Dermis microvascular lymphatic vessel endothelial cell (primary cell): Measurements from ENCODE around the gene GPR37. TPM values are rescaled to one million over a fixed set of nuclear protein-coding genes. Genes with fewer than 3 reads are reported as not detected.

ENCODE experiments used
- DNase-seq, 2 donors: peaks; one replicate each; pipeline versions ENCODE4 v3.0.0 to v3.0.0-alpha.2; 2010; ENCODE audit warnings: low read depth in 2 of 2
- total RNA-seq: library from RNA; depleted of rRNA; stranded (reverse); fragments of >200 nt; gene quantifications from 2 replicates; pipeline ENCODE4 v1.2.1, GENCODE V29; 2014

GPR37 gene, protein sequence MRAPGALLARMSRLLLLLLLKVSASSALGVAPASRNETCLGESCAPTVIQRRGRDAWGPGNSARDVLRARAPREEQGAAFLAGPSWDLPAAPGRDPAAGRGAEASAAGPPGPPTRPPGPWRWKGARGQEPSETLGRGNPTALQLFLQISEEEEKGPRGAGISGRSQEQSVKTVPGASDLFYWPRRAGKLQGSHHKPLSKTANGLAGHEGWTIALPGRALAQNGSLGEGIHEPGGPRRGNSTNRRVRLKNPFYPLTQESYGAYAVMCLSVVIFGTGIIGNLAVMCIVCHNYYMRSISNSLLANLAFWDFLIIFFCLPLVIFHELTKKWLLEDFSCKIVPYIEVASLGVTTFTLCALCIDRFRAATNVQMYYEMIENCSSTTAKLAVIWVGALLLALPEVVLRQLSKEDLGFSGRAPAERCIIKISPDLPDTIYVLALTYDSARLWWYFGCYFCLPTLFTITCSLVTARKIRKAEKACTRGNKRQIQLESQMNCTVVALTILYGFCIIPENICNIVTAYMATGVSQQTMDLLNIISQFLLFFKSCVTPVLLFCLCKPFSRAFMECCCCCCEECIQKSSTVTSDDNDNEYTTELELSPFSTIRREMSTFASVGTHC
- 0.13 TPM in 2 replicates for total RNA-seq

DNA sequence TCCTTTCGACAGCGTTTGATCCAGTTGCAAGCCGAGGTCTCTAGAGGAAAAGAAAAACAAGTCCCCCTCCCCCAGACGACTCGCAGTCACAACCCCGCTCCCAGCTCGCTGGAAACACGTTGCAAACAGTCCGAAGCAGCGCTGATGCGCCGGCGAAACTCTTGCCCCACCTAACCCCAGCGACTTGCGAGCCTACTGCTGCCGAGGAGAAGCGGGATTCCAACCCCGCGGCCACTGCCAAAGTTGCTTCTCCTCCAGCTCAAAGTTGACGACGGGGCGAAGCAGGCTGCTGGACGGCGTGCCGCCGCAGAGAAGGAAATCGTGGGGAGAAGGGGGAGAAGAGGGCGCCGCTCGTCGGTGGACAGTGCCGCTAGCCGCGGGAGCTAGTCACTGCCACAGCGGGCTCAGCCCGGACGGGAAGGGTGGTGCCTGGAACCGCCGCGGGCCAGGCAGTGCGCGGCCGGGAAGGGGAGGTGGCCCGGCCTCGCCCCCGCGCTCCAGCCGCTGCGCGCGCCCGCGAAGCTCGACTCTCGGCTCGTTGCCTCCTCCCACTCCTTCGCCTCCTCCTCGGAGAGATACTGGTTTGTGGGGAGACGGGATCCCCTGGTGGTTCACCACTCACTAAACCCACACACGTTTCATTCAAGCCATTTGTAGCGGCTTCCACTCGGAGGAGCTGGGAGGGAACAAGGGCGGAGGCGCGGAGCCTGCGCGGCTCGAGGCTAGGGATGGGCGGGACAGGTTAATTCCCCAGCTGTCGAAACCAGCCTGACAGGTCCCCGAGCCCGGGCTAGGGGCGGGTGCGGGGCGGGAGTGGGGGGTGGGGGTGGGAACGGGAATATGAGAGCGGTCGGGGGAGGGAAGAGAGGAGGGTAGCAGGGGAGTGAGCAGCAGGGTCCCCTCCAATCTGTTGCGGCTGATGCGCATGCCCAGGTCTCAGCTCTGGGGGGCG lies at the start of gene GPR37:
Gene GPR37 (minus strand): TSS at position 392 of the 952 bp plus-strand sequence. CDS start 816 bp downstream, outside the sequence.
- DNase-seq = peak; percentile 14 to 84

DNA sequence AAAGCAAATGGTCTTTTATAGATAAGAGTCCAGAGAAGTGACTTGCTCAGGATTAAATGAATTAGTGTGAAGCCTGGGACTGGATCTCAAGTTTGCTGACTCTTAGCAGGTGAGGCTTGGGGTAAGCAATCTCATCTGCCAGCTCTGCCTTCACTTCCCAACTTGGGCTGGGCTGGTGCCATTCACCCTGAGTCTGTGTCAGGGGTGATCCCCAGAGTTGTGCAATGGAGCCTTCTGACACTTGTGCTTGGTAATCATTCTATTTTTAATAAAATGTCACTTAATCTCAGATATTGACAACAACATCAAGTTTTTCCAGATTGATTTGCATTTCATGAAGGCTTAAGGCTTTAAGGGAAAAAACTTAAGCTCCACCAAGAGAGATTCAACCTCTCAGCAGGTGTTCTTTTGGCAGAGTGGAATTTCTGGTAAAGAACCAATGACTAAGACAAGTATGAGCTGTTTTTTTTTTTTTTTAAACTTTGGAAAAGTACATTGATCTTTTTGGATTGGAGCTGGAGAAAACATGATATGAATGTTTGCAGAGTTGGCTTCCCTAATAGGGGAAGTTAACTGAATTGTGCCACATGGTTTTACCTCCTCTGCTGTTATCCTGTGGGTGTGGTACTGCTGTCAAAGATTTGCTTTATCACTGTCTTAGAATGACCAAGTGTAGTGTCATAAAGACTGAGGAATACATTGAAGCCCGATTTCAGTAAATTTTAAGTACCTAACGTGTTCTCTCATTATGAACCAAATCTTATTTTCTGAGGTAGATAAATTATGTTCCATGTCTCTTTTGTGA lies 48.6 kb upstream of the GPR37 start:
- DNase-seq = no peak

GRCh38 chr7:124812764-124813163 lies 47.2 kb upstream of the GPR37 start:
- DNase-seq = no peak

- no peak for DNase-seq
Observed at GRCh38 chr7:124811341-124811740, 45.7 kb upstream of the GPR37 start.

DNA sequence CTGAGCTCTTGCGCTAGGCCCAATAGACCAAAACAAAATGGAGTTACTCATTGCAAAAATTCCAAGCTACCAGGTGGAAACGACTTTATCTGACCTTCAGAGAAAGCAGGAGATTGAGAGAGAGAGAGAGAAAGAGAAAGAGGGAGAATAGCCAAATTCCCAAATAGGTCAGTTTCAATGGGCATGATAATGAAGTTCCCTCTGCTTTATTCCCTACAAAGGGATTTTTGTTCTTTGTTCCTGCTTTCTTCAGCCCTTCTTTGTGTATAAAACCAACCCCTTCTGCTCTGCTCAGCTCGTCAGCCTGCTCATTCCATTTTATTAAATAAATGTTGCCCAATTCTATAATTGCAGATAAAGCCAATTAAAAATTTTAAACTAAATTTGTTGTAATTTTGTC lies 45.0 kb upstream of the GPR37 start:
- DNase-seq = no peak

DNA sequence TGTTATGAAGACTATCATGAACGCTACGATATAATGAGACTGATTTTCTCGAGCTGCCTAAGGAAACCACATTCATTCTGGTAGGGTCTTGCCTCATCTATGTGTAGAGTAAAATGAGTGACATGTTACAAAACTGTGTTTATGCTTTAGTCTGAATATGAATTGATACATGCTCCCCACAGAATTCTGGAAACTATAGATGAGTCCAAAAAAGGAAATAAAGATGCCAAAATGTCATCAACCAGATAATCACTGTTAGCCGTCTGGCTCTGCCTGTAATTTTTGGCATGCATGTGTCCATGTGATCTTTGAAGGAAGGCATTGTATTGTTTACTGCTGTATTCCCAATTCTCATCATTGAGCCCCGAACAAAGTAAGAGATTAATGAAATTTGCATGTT lies 42.6 kb upstream of the GPR37 start:
- DNase-seq = no peak

- DNase-seq = no peak
Observed at GRCh38 chr7:124801330-124801895, 35.8 kb upstream of the GPR37 start.

- DNase-seq = no peak
Observed at GRCh38 chr7:124800386-124800785, 34.8 kb upstream of the GPR37 start.

DNA sequence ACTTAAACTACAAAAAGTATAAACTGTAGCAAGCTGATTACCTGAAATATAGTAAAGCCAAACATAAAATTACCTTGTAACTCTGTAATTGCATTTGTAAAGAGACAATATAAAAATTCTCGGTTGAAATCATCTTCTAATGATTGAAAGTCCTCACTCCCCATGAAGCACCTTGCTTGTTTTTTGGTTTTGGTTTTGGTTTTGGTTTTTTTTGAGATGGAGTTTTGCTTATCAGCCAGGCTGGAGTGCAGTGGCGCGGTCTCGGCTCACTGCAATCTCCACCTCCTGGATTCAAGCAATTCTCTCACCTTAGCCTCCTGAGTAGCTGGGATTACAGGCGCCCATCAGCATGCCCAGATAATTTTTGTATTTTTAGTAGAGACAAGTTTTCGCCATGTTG lies 33.9 kb upstream of the GPR37 start:
- DNase-seq = no peak

- no peak for DNase-seq
Observed at GRCh38 chr7:124796771-124797170, 31.2 kb upstream of the GPR37 start.

DNA sequence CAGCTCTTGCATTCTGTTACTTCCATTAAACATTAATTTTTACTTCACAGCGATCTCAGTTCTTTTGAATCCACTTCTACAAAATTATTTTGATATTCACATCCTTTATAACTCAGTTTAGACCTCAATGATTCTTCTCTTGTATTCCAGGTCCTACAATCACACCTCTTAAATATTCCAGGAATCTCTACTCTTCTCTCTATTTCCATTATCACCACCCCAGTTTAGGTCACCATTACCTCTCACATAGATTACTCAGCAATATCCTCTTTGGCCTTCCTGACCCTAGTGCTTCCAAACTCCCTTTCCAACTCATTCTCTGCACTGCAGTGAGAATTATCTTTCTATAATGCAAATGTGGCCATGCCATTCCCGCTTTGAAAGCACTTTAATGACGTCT lies 27.1 kb upstream of the GPR37 start:
- DNase-seq = no peak

- no peak for DNase-seq
Observed at GRCh38 chr7:124792002-124792401, 26.4 kb upstream of the GPR37 start.

- no peak for DNase-seq
Observed at GRCh38 chr7:124791426-124791825, 25.8 kb upstream of the GPR37 start.

GRCh38 chr7:124790645-124791044 lies 25.1 kb upstream of the GPR37 start:
- no peak for DNase-seq

DNA sequence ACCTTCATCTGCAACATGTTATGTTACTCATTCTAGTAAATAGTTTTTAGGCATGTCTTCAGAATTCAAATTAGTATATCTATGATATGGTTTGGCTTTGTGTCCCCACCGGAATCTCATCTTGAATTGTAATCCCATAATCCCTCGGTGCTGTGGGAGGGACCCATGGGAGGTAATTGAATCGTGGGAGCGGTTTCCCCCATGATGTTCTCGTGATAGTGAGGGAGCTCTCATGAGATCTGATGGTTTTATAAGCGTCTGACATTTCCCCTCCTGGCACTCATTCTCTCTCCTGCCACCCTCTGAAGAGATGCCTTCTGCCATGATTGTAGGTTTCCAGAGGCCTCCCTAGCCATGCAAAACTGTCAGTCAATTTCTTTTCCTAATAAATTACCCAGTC lies 20.4 kb upstream of the GPR37 start:
- no peak for DNase-seq

DNA sequence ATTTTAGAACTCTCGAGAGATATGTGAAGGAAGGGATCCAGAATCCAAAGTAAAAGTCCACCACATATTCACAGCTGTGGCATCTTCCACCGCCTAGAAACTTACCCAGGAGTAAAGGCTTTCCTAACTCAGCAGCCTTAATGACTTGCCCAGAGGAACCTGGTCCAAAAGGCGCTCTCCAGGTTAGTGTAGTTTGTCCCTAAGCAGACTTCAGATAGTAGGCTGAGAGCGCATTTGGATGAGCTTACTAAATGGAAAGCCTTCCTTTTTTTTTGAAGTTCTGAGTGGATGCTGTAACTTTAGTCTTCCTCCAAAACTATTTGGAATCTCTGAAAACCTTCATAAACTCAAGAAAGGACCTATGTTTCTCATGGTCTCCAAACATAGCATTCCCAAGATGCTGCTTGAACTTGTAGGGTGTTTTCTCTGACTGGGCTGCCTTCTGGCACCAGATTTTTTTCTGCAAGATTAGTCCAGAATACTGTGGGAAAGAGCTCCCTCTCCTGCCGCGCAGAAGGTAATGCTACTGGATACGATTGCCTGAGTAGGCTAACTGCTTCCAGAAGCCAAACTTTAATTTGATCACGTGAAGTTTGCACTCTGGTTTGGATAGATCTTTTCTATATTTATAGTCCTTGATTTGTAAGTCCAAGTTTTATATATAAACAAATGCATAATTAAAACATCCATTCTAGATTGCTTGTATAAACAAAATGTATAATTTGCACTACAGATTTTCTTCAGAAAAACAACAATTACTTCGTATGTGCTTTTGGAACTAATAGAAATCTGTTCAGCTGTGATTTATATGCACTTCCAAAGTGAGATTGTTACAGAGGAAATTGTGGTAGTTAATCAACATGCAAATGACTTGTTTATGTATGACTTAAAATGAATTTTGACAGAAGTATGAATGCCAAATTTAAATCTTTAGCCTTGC lies 19.6 kb upstream of the GPR37 start:
- peak; percentile 14 to 65 for DNase-seq

DNA sequence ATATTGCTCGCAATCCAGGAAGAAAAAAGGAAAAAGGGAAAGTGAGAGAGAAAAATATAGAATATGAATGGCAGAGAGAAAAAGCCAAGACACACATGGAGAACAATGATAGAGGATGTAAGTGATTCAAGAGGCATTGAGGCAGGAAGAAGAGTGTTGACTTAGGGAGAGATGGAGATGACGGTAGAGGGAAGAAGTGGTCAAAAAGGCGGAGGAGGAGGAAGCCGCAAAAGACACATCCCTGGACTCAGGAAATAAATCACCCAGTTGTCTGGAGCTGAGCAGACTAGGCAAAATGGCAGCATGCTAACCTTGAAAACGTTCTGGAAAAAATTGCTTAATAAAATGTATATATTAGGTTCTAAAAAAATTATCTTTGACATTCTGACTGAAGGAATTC lies 17.7 kb upstream of the GPR37 start:
- peak in 1 of 2 donors; percentile 57 for DNase-seq

DNA sequence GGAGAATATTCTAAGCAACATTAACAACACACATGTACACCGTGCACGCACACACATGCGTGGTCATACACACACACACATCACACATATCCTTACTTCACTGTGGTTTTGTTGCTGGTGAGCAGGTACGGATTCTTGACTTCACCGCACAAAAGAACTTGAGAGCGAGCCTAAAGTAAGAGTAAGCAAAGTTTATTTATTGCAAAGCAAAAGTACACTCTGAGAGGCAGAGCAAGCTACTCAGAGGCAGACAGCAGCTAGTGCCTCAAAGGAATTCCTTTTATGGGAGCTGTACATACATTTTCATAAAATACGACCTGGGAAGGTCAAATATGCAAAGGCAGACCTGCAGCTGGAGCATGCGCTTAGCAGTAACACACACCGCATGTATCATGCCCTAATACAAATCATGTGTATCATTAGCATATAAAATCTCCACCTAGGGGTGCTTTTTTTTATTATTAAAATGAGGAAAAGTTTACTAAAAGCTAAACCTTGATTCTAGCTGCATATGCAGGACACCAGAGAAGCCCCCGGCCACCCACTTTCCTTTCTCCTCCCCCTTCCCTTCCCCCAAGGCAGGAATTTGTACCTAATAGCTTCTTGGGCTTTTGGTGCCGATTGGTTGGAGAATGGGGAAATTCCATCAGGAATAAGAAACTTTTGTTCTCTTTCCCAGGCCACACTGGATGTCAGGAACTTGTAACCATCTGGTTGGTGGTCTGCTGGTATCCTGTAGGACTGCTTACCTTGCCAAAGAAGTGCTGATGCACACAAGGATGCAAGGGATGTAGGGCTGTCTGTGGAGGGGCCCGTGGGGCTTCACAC lies 16.5 kb upstream of the GPR37 start:
- DNase-seq = no peak

DNA sequence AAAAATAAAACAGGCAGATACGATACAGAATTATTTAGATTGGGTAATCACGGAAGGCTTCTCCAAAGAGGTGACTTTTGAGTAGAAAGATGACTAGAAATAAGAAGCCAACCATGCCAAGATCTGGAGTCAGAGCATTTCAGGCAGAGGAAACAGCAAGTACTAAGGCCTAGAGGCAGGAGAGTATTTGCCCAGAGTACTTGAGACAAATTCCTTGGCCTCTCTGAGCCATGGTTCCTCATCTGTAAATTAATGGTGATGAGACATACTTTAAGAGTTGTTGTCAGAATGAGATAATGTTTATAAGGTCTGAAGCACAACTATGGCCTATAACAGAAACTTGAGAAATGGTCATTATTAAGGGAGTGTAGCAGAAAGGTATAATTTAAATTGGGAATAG lies 15.8 kb upstream of the GPR37 start:
- no peak for DNase-seq
